Stomach smooth muscle (tissue), 2 donors: ENCODE data around the gene JARID2.

Experiments used
- H3K27ac ChIP-seq: one replicate; pipeline ENCODE4 v1.7.0; 2013; ENCODE audit warnings: mild to moderate bottlenecking, low read length, inconsistent platforms
- H3K27me3 ChIP-seq, 2 donors: one replicate each; pipeline ENCODE4 v1.7.0; 2013; ENCODE audit warnings: low read length in 2 of 2; ENCODE audit not compliant: insufficient read depth in 2 of 2, control insufficient read depth in 1 of 2
- H3K36me3 ChIP-seq, 2 donors: one replicate each; pipeline ENCODE4 v1.7.0; 2013; ENCODE audit warnings: low read length in 2 of 2; ENCODE audit not compliant: control insufficient read depth in 2 of 2, insufficient read depth in 2 of 2
- H3K4me1 ChIP-seq: one replicate; pipeline ENCODE4 v1.7.0; 2013; ENCODE audit warnings: low read length; ENCODE audit not compliant: control insufficient read depth, insufficient read depth
- H3K4me3 ChIP-seq, 2 donors: one replicate each; pipeline ENCODE4 v1.7.0; 2013; ENCODE audit warnings: low read length in 2 of 2
- H3K9ac ChIP-seq, 2 donors: one replicate each; pipeline ENCODE4 v1.7.0; 2013; ENCODE audit warnings: low read length in 2 of 2, mild to moderate bottlenecking in 1 of 2
- H3K9me3 ChIP-seq, 2 donors: one replicate each; pipeline ENCODE4 v1.7.0; 2013; ENCODE audit warnings: low read length in 2 of 2; ENCODE audit not compliant: control insufficient read depth in 2 of 2
- donor health status: healthy.
- donor health status: Pancreatic carcinoma.

Gene JARID2

GRCh38 chr6:15348528-15348927 is 102.7 kb downstream of the JARID2 start:
- Histone ChIP-seq H3K4me1 (peaks cover 21% of the 10 kb centered on the region), H3K9ac (no peak overlapping the region), H3K9me3 (no peaks in the 10 kb centered on the region), H3K4me3 (no peak overlapping the region), H3K36me3 (no peaks in the 10 kb centered on the region), H3K27me3 (no peaks in the 10 kb centered on the region), H3K27ac (no peak overlapping the region)

- Histone ChIP-seq H3K27me3 (no peaks in the 10 kb centered on the region), H3K36me3 (no peaks in the 10 kb centered on the region), H3K9ac (no peak overlapping the region), H3K9me3 (no peaks in the 10 kb centered on the region), H3K4me1 (peaks cover 17% of the 10 kb centered on the region), H3K27ac (no peak overlapping the region), H3K4me3 (no peak overlapping the region)
Measured at GRCh38 chr6:15349379-15349778, 103.5 kb downstream of the JARID2 start.

GRCh38 chr6:15350386-15351083 is 104.7 kb downstream of the JARID2 start:
- H3K4me1 ChIP-seq, result peaks cover 18% of the 10 kb centered on the region
- no peak overlapping the region for H3K9ac ChIP-seq
- H3K36me3 ChIP-seq, result no peaks in the 10 kb centered on the region

GRCh38 chr6:15351631-15352030 is 105.8 kb downstream of the JARID2 start:
- no peaks in the 10 kb centered on the region for H3K36me3 ChIP-seq
- no peak overlapping the region for H3K27ac ChIP-seq
- H3K4me3 ChIP-seq, result no peak overlapping the region
- peaks cover 22% of the 10 kb centered on the region for H3K4me1 ChIP-seq
- H3K27me3 ChIP-seq, result no peaks in the 10 kb centered on the region
- no peak overlapping the region for H3K9ac ChIP-seq
- H3K9me3 ChIP-seq, result no peaks in the 10 kb centered on the region

More at GRCh38 chr6:15350386-15351083, 104.7 kb downstream of the JARID2 start:
- Histone ChIP-seq H3K27ac (no peak overlapping the region), H3K9me3 (no peaks in the 10 kb centered on the region), H3K27me3 (no peaks in the 10 kb centered on the region), H3K4me3 (no peak overlapping the region)

- Histone ChIP-seq H3K9ac (no peak overlapping the region), H3K4me1 (peaks cover 22% of the 10 kb centered on the region), H3K27me3 (no peaks in the 10 kb centered on the region), H3K9me3 (no peaks in the 10 kb centered on the region), H3K4me3 (no peak overlapping the region), H3K27ac (no peak overlapping the region), H3K36me3 (no peaks in the 10 kb centered on the region)
Measured at GRCh38 chr6:15352220-15352619, 106.4 kb downstream of the JARID2 start.

GRCh38 chr6:15352845-15353244 is 107.0 kb downstream of the JARID2 start:
- no peak overlapping the region for H3K4me3 ChIP-seq
- no peak overlapping the region for H3K27ac ChIP-seq
- no peaks in the 10 kb centered on the region for H3K9me3 ChIP-seq
- H3K36me3 ChIP-seq, result no peaks in the 10 kb centered on the region
- H3K4me1 ChIP-seq, result peaks cover 22% of the 10 kb centered on the region
- no peak overlapping the region for H3K9ac ChIP-seq
- no peaks in the 10 kb centered on the region for H3K27me3 ChIP-seq

GRCh38 chr6:15355683-15356099 is 109.8 kb downstream of the JARID2 start:
- Histone ChIP-seq H3K9me3 (no peaks in the 10 kb centered on the region), H3K4me3 (no peak overlapping the region), H3K4me1 (peaks cover 22% of the 10 kb centered on the region), H3K27ac (no peak overlapping the region), H3K27me3 (no peaks in the 10 kb centered on the region), H3K9ac (no peak overlapping the region), H3K36me3 (no peaks in the 10 kb centered on the region)

GRCh38 chr6:15356179-15356578 is 110.3 kb downstream of the JARID2 start:
- no peak overlapping the region for H3K27ac ChIP-seq
- H3K9me3 ChIP-seq, result no peaks in the 10 kb centered on the region
- H3K36me3 ChIP-seq, result no peaks in the 10 kb centered on the region
- H3K4me1 ChIP-seq, result peaks cover 20% of the 10 kb centered on the region
- no peak overlapping the region for H3K4me3 ChIP-seq
- no peak overlapping the region for H3K9ac ChIP-seq
- H3K27me3 ChIP-seq, result no peaks in the 10 kb centered on the region

GRCh38 chr6:15356937-15357336 is 111.1 kb downstream of the JARID2 start:
- no peak overlapping the region for H3K27ac ChIP-seq
- H3K36me3 ChIP-seq, result no peaks in the 10 kb centered on the region
- H3K4me3 ChIP-seq, result no peak overlapping the region
- H3K9me3 ChIP-seq, result no peaks in the 10 kb centered on the region
- peaks cover 13% of the 10 kb centered on the region for H3K4me1 ChIP-seq
- H3K27me3 ChIP-seq, result no peaks in the 10 kb centered on the region
- H3K9ac ChIP-seq, result no peak overlapping the region

- Histone ChIP-seq H3K36me3 (no peaks in the 10 kb centered on the region), H3K4me1 (peaks cover 5% of the 10 kb centered on the region), H3K9me3 (no peaks in the 10 kb centered on the region), H3K4me3 (no peak overlapping the region), H3K27me3 (no peaks in the 10 kb centered on the region), H3K9ac (no peak overlapping the region), H3K27ac (no peak overlapping the region)
Measured at GRCh38 chr6:15357782-15358181, 111.9 kb downstream of the JARID2 start.

GRCh38 chr6:15358579-15359327 is 112.9 kb downstream of the JARID2 start:
- H3K4me3 ChIP-seq, result no peak overlapping the region
- no peak overlapping the region for H3K27ac ChIP-seq
- no peak overlapping the region for H3K9ac ChIP-seq
- no peaks in the 10 kb centered on the region for H3K27me3 ChIP-seq
- H3K4me1 ChIP-seq, result peaks cover 5% of the 10 kb centered on the region
- H3K9me3 ChIP-seq, result no peaks in the 10 kb centered on the region
- H3K36me3 ChIP-seq, result no peaks in the 10 kb centered on the region
